ENCODE data around the gene PRR9. TPM values are rescaled to one million over a fixed set of nuclear protein-coding genes. Genes with fewer than 3 reads are reported as not detected.
"Not testable (repeated sequence)": the region's sequence is repeated elsewhere in the genome, so short reads cannot be mapped to it uniquely, and the experiment has no call there.

PRR9 gene
- total RNA-seq, 1 experiment from 2014 or later = not detected

- Histone ChIP-seq H3K36me3 (ENCODE audit: insufficient read depth, low read length) (no peaks in the 10 kb centered on the region), H3K27ac (ENCODE audit: low read length) (no peak overlapping the region), H3K4me2 (ENCODE audit: low read depth, low read length, poor library complexity, severe bottlenecking) (no peak overlapping the region), H4K20me1 (ENCODE audit: insufficient read depth, low read depth, low read length) (no peaks in the 10 kb centered on the region), H3K79me2 (ENCODE audit: low read length) (no peaks in the 10 kb centered on the region), H3K4me3 (ENCODE audit: low read length) (no peak overlapping the region), H2AFZ (ENCODE audit: low read length) (no peak overlapping the region), H3K4me1 (ENCODE audit: low read length) (no peaks in the 10 kb centered on the region), H3K9me3 (ENCODE audit: low read length) (no peaks in the 10 kb centered on the region), H3K9ac (ENCODE audit: low read length) (no peak overlapping the region), H3K27me3 (ENCODE audit: low read length) (no peaks in the 10 kb centered on the region), H3K9me2 (replicated peaks; ENCODE audit: insufficient read depth, low read length) (no peaks in the 10 kb centered on the region)
- no peak for DNase-seq
Measured at GRCh38 chr1:153217744-153218416, 496 bp downstream of the PRR9 start.

- Histone ChIP-seq H3K4me1 (ENCODE audit: low read length) (no peaks in the 10 kb centered on the region), H3K4me2 (ENCODE audit: low read depth, low read length, poor library complexity, severe bottlenecking) (no peak overlapping the region), H3K9me2 (replicated peaks; ENCODE audit: insufficient read depth, low read length) (no peaks in the 10 kb centered on the region), H3K79me2 (ENCODE audit: low read length) (no peaks in the 10 kb centered on the region), H3K4me3 (ENCODE audit: low read length) (no peak overlapping the region), H3K36me3 (ENCODE audit: insufficient read depth, low read length) (no peaks in the 10 kb centered on the region), H4K20me1 (ENCODE audit: insufficient read depth, low read depth, low read length) (no peaks in the 10 kb centered on the region), H3K9ac (ENCODE audit: low read length) (no peak overlapping the region), H3K27ac (ENCODE audit: low read length) (no peak overlapping the region), H3K9me3 (ENCODE audit: low read length) (no peaks in the 10 kb centered on the region), H3K27me3 (ENCODE audit: low read length) (no peaks in the 10 kb centered on the region), H2AFZ (ENCODE audit: low read length) (no peak overlapping the region)
- no peak for DNase-seq
Measured at GRCh38 chr1:153220606-153221303, 3.4 kb downstream of the PRR9 start.

GRCh38 chr1:153223040-153223891, 5.9 kb downstream of the PRR9 start:
- not testable (repeated sequence) for H3K9ac ChIP-seq (ENCODE audit: low read length); H3K79me2 ChIP-seq (ENCODE audit: low read length); H3K27me3 ChIP-seq (ENCODE audit: low read length); H3K27ac ChIP-seq (ENCODE audit: low read length); H4K20me1 ChIP-seq (ENCODE audit: insufficient read depth, low read depth, low read length); H3K9me2 ChIP-seq (replicated peaks; ENCODE audit: insufficient read depth, low read length); H2AFZ ChIP-seq (ENCODE audit: low read length); H3K4me3 ChIP-seq (ENCODE audit: low read length); H3K4me2 ChIP-seq (ENCODE audit: low read depth, low read length, poor library complexity, severe bottlenecking); H3K4me1 ChIP-seq (ENCODE audit: low read length); H3K36me3 ChIP-seq (ENCODE audit: insufficient read depth, low read length); H3K9me3 ChIP-seq (ENCODE audit: low read length)
- peak; percentile 82 for DNase-seq

GRCh38 chr1:153227810-153228209, 10.4 kb downstream of the PRR9 start:
- H3K9me2 ChIP-seq (replicated peaks; ENCODE audit: insufficient read depth, low read length) = no peaks in the 10 kb centered on the region
- H3K27ac ChIP-seq (ENCODE audit: low read length) = no peak overlapping the region
- no peaks in the 10 kb centered on the region for H3K79me2 ChIP-seq (ENCODE audit: low read length)
- H3K4me3 ChIP-seq (ENCODE audit: low read length) = no peak overlapping the region
- no peaks in the 10 kb centered on the region for H3K9me3 ChIP-seq (ENCODE audit: low read length)
- H3K9ac ChIP-seq (ENCODE audit: low read length) = no peak overlapping the region
- H4K20me1 ChIP-seq (ENCODE audit: insufficient read depth, low read depth, low read length) = 0 out of 2 replicates have a peak, but pooled peaks cover 2% of the 10 kb centered on the region
- no peaks in the 10 kb centered on the region for H3K36me3 ChIP-seq (ENCODE audit: insufficient read depth, low read length)
- no peak overlapping the region for H2AFZ ChIP-seq (ENCODE audit: low read length)
- H3K4me2 ChIP-seq (ENCODE audit: low read depth, low read length, poor library complexity, severe bottlenecking) = no peak overlapping the region
- no peaks in the 10 kb centered on the region for H3K27me3 ChIP-seq (ENCODE audit: low read length)
- DNase-seq = no peak
- H3K4me1 ChIP-seq (ENCODE audit: low read length) = no peaks in the 10 kb centered on the region

- H3K36me3 ChIP-seq (ENCODE audit: insufficient read depth, low read length) = no peaks in the 10 kb centered on the region
- no peak overlapping the region for H2AFZ ChIP-seq (ENCODE audit: low read length)
- no peaks in the 10 kb centered on the region for H3K9me2 ChIP-seq (replicated peaks; ENCODE audit: insufficient read depth, low read length)
- DNase-seq = no peak
- no peaks in the 10 kb centered on the region for H3K4me1 ChIP-seq (ENCODE audit: low read length)
- no peaks in the 10 kb centered on the region for H3K79me2 ChIP-seq (ENCODE audit: low read length)
- no peak overlapping the region for H3K4me3 ChIP-seq (ENCODE audit: low read length)
- H3K27ac ChIP-seq (ENCODE audit: low read length) = no peak overlapping the region
- no peaks in the 10 kb centered on the region for H3K27me3 ChIP-seq (ENCODE audit: low read length)
- H3K4me2 ChIP-seq (ENCODE audit: low read depth, low read length, poor library complexity, severe bottlenecking) = no peak overlapping the region
- no peak overlapping the region for H3K9ac ChIP-seq (ENCODE audit: low read length)
- 0 out of 2 replicates have a peak, but pooled peaks cover 2% of the 10 kb centered on the region for H4K20me1 ChIP-seq (ENCODE audit: insufficient read depth, low read depth, low read length)
- H3K9me3 ChIP-seq (ENCODE audit: low read length) = no peaks in the 10 kb centered on the region
Measured at GRCh38 chr1:153228491-153228890, 11.1 kb downstream of the PRR9 start.

GRCh38 chr1:153229076-153229829, 11.9 kb downstream of the PRR9 start:
- not testable (repeated sequence) for H3K4me3 ChIP-seq (ENCODE audit: low read length); H3K9me2 ChIP-seq (replicated peaks; ENCODE audit: insufficient read depth, low read length); H4K20me1 ChIP-seq (ENCODE audit: insufficient read depth, low read depth, low read length); H3K27ac ChIP-seq (ENCODE audit: low read length); H3K9me3 ChIP-seq (ENCODE audit: low read length); H3K4me1 ChIP-seq (ENCODE audit: low read length); H2AFZ ChIP-seq (ENCODE audit: low read length); H3K9ac ChIP-seq (ENCODE audit: low read length); H3K36me3 ChIP-seq (ENCODE audit: insufficient read depth, low read length); H3K27me3 ChIP-seq (ENCODE audit: low read length); H3K4me2 ChIP-seq (ENCODE audit: low read depth, low read length, poor library complexity, severe bottlenecking); H3K79me2 ChIP-seq (ENCODE audit: low read length)
- peak; percentile 73 for DNase-seq

- H3K4me2 ChIP-seq (ENCODE audit: low read depth, low read length, poor library complexity, severe bottlenecking) = no peak overlapping the region
- no peak for DNase-seq
Measured at GRCh38 chr1:153231363-153231762, 14.0 kb downstream of the PRR9 start.

More at GRCh38 chr1:153231363-153231762, 14.0 kb downstream of the PRR9 start:
- Histone ChIP-seq H3K4me3 (ENCODE audit: low read length) (no peak overlapping the region), H4K20me1 (ENCODE audit: insufficient read depth, low read depth, low read length) (0 out of 2 replicates have a peak, but pooled peaks cover 2% of the 10 kb centered on the region), H3K27me3 (ENCODE audit: low read length) (no peaks in the 10 kb centered on the region), H3K9me2 (replicated peaks; ENCODE audit: insufficient read depth, low read length) (no peaks in the 10 kb centered on the region), H3K36me3 (ENCODE audit: insufficient read depth, low read length) (no peaks in the 10 kb centered on the region), H2AFZ (ENCODE audit: low read length) (no peak overlapping the region), H3K9me3 (ENCODE audit: low read length) (no peaks in the 10 kb centered on the region), H3K27ac (ENCODE audit: low read length) (no peak overlapping the region), H3K9ac (ENCODE audit: low read length) (no peak overlapping the region), H3K4me1 (ENCODE audit: low read length) (no peaks in the 10 kb centered on the region), H3K79me2 (ENCODE audit: low read length) (no peaks in the 10 kb centered on the region)

Measured in Karpas-422 (cell line).